Eye (tissue), 1 donor: Measurements from ENCODE around the gene NPPC.

Experiments used
- DNase-seq: peaks from one replicate; pipeline ENCODE4 v3.0.0-alpha.2; 2015

Gene NPPC

DNA sequence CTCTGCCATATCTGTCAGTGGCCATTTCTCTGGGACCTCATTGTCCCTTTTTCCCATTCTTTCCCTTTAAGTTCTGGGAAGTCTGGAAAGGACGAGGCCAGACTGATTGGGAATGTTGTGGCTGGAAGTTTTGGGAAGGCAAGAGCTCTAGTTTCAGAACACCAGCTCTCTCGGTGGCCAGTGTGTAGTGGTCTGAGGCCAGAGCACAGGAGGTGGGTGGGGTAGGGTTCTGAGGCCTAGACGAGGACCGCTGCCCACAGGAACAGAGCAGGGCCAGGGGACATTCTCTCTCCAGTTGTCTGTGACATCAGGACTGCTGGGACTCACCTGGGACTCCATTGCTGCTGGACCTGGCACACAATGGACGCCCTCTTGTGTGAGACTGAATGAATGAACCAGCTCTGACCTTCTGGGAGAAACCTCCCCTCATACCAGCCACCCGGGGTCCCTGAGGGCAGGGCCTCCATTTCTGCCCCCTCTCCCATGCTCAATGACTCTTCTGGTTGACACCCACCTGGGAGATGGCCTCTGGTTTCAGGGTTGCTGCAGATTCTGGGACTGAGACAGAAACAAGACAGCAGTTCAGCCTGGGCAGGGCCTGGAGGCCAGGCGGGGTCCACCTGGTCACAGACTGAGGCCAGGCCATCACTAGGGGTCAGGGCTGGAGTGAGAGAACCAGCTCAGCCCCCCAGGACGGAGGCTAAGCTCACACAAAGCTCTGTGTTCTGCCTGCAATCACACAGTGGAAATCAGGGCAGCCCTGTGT lies 8.4 kb upstream of the NPPC start:
- no peak for DNase-seq

DNA sequence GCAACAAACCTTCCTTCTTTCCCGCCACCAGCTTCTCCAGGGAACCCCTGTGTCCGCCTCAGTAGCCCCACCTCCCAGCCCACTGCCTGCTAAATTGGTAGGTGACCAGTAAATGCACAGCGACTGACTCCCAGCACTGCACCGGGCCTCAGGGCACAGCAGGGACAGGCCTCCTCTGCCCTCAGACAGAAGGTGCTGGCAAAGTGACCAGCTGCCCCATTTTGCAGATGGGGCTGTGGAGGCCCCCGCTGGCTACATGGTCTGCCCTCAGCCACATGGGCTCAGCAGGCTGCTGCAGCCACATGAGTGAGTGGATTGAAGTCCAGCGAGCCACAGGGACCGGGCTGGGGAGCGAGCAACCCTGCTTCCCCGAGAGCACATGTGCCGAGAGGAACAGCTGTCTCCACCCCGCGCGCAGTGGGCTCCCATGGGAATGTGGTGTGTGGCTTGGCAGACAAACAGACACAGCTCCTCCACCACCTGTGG lies 7.8 kb upstream of the NPPC start:
- peak; percentile 40 for DNase-seq

DNA sequence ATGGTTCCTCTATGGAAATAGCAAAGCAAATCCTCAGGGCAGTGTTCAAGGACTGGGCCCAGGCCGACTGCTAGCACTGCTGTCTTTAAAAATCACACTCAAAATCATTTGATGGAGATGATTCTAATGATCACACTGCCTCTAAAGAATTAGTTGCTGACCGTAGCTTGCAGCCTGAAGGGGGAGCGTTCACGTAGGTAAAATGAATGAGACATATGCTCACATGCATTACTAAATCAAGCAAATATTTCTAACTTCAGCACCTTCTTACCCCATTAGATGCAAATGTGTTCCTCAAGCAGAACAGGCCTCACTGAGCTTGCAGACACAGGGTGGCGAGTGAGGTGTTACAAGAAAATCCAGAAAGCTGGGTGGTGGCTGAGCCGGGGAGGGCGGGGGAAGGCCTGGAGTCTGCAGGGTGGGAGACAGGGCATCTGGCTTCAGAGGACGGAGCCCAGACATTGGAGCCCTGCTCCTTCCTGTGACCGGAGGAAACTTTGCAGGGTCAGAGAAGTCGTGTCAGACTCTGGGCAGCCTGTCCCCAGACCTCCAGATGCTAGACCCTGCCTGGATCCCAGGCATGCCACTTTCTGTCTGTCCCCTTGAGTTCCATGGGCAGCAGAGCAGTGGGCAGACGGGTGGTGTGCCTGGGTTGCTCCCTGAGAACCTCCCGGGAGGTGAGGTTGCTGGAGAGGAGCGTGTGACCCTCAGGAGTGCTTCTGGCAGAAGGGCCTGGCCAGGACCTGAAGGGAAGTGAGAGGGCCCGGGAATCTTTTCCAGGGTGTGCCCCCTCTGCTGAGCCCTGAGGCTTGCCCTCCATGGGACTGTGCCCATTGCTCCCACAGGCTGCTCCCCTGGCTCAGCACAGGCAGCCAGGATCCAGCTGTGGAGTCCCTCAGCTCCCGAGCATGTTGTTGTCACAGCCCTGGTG lies 7.1 kb upstream of the NPPC start:
- peak; percentile 6 for DNase-seq

DNA sequence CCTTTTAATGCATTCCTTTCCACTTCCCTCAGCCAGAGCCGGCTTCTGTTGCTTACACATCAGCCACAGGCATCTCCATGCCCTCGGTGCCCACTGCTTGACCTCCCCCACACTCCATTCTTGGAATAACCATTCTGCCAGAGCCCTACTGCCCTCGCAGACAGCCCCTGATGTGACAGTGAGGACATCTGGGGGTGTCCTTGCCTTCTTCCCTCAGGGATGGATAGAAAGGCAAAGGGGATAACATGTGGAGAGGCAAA lies 6.4 kb upstream of the NPPC start:
- DNase-seq = no peak

DNA sequence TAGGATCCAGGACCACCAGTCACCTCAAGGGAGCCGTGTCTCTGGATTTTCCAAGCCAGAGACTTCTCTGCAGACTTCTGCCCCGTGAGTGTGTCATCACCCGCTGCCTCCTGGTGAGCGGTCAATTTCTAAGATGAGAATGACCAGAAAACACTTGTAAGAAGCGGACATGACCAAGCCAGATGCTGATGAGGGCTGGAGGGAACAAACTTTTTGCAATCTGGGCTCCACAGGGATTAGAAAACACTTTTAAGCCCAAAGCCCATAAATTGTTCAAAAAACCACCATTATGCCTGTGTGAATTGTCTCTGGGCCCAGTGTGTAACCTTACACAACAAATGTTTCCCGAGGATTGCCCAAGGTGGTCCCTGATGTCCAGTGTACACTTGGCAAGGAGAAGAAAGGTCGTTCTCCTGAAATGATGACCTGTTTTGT lies 5.3 kb upstream of the NPPC start:
- no peak for DNase-seq

DNA sequence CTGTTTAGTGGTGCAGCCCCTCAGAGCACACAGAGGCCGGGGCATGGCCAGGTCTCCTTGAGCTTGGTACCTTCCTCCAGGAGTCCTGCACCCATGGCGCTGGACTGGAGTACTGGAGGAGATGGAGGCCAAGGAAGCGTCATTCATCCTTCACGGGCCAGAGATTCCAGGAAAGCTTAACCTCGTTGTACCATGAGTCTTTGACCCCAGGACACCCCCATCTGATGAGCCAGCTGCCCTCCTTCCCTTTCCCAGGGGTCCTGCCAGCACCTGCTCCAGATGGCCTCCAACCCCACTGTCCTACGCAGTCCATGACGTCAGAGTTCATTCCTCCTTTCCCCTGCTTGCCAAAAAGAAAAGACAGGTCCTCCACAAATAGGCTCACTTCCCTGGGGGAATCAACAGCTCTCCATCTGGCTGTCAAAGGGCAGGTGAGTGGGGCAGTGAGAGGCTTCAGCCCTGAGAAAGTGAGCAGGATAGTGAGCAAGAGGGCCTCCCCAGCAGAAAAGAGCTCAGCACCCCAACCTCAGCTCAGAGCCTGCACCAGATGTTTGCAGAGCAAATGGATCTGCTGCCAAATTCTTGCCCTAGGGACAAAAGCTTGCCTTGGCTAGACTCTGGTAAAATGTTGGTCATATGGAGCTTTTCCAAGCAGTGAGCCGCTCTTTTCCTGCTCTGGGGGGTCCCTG lies 4.5 kb upstream of the NPPC start:
- DNase-seq = peak; percentile 14

DNA sequence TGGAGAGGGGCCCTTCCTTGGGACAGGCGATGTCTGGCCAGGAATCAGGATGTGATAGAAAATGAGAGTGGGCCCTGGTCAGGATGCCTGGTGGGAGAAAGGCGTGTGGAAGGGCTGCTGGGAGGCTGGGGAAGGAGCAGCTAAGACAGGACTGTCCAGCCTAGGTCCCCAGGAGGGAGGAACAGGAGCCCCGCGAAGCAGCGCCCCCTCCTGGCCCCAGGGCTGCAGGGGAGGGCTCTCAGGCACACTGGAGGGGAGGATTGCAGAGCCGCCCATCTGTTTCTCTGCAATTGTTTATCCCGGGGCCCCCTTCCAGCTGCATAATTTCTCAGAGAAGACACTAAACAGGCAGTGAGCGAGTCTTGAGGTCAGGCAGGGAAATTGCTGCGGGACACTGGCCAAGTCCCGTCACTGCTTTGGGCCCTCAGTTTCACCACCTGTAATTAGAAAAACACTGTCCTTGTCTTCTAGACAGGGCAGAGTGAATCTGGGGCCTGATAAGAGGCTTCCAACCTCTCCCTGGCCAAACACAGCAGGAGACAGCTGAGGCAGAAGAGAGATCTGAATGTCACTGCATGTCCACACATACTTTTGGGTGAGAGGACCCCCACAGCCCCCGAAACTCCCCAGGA lies 3.9 kb upstream of the NPPC start:
- DNase-seq = peak; percentile 38

DNA sequence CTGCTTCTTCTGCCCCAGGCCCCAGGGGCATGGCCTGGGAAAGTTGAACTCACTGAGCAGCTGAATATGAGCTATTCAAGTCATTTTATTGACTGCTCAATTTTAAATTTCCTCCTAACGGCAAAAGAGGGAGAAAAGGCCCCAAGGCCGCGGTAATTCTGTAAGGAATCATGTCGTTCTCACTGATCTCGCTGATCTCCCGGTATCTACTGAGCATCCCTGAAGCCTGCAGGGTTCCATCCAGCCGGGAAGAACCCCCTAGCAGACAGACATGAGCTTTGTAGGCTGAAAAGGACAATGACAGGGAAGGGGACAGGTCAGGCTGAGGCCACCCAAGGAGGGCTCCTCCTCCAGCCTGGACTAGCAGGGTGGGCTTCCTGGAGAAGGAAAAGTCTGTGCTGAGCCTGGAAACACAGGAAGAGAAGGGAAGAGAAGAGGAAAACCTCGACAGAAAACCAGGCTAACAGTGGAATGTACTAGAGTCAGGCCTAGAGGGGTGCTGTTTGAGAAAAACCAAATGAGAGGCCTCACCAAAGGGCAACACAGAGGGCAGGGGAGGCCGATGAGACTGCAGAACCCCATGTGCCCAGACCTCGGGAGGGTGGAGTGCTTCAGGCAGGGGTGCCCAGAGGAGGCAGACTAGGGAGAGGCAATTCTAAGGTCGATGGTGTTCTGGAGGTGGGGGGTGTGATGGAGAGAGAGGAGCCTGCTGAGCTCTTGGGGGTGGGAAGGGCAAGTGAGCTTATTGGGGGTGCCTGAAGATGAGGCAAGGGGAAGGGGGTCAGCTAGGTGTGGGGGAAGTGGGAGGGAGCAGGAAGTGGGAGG lies 2.9 kb upstream of the NPPC start:
- peak; percentile 12 for DNase-seq

DNA sequence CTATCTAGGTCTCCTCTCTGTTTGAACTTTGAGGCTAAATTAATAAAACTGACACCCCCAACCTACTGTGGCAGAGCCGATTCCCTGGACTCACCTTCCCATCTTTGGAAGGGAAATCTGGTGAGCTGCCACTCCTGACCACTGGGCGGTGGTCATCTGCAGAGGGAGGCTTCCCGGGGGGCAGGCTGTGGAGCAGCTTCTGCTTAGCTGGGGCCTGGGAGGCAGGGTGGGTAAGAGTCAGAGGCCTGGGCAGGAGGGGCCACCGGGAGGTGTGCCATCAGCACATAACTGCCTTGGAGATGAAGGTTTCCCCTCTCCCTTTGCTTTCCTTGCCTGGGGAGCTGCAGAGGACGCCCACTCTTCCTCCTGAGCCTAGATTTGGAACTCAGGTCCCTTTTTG lies 2.3 kb upstream of the NPPC start:
- no peak for DNase-seq

DNA sequence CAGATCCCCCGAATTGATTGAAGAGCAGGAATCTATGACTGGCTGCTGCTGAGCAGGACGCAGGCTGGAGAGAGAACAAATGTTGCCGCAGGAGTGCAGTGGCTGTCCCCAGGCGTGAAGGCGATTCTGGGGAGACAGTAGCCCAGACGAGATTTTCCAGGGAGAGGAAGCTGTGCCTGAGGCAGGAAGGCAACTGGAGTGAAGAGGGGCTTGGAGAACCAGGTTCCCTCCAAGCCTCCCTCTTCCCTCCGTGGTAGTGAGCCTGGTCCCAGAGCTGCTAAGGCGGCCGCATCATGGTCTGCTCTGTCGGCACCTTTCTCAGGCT lies 1.3 kb upstream of the NPPC start:
- no peak for DNase-seq

DNA sequence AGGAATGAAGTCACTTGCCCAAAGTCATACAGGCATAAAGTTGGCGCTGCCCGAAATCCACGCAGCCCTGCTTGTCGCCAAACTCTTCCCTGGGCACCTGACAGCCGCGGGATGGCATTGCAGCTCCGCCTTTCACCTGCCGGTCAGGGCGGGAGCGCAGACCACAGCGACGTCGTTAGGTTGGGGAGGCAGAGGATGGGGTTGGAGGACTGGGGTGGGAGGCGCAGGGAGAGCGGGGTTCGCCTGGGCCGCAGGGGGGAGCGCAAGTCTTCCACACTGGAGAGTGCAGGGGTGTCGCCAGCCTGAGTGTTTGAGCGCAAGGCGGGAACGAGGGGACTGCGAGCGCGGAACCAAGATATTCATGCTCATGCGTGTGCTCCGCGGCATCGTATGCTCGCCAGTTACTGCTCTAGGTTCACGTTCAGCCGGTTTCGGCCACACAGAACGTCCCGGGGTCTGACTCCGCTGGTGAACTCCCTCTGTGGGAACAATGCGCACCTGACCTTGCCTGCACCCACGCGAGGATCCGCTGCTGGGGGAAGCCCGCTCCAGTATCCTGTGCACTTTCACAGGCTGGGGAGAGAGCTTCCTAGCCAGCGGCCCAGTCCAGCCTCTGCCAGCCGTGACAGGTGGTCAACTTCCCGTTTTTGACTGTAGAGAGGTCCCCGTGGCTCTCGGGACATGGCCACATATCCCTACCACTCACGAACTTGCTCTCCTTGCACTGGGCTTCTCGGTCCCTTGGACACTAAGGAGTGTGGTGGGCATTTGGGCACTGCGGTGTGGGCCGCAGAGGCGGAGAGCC lies 767 bp upstream of the NPPC start:
- DNase-seq = no peak

DNA sequence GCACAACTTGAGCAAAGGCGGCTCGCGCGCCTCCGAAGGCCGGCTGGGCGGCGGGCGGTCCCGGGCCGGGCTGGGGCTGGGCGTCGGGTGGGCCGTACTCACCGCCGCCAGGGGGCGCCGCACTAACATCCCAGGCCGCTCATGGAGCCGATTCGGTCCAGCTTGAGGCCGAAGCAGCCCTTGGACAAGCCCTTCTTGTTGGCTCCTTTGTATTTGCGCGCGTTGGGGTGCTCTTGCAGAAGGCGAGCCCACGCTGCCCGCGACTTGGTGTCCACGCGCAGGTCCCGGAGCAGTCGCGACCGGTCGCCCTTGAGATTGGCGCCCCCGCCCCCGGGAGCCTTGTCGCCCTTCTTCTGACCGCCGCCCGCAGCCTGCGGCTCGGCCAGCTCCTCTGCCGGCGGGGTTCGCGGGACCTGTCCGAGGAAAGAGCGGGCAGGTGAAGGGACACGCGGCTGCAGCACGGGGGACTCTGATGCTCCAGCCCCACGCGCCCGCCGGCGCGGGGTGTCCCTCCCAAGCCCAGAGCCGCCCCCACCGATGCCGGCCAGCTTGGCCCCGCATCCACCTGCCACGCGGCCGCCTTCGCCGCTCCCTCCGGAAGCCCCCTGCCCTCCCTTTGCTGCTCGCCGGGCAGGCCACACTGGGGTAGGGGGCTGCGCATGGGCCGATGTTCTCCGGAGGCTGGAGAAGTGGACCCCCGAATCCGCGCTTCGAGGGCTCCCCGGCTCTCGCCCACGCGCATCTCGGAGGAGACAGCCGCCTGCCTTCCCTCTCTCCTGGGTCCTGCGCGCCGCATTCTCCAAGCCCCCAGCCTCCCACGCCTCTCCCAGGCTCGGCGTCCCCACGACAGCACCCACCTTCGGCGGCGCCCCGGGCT lies 655 bp downstream of the NPPC start:
- DNase-seq = peak; percentile 95

DNA sequence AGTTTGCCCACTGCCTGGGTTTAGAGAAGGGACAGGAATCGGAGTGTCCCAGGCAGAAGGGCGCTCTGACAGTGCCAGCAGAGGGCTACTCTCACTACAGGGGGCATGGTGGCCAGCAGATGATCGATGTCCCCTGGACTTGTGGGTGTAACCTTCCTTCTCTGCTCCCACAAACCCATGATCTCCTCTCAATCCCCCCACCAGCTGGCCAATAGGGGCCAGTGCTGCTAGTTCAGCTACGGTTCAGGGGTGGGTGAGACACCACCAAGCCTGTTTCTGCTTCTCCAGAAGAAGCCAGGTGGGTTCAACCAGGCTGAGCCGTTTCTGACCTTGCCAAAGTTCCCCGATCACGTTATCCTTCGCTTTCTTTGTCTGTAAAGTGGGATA lies 1.3 kb downstream of the NPPC start:
- no peak for DNase-seq

DNA sequence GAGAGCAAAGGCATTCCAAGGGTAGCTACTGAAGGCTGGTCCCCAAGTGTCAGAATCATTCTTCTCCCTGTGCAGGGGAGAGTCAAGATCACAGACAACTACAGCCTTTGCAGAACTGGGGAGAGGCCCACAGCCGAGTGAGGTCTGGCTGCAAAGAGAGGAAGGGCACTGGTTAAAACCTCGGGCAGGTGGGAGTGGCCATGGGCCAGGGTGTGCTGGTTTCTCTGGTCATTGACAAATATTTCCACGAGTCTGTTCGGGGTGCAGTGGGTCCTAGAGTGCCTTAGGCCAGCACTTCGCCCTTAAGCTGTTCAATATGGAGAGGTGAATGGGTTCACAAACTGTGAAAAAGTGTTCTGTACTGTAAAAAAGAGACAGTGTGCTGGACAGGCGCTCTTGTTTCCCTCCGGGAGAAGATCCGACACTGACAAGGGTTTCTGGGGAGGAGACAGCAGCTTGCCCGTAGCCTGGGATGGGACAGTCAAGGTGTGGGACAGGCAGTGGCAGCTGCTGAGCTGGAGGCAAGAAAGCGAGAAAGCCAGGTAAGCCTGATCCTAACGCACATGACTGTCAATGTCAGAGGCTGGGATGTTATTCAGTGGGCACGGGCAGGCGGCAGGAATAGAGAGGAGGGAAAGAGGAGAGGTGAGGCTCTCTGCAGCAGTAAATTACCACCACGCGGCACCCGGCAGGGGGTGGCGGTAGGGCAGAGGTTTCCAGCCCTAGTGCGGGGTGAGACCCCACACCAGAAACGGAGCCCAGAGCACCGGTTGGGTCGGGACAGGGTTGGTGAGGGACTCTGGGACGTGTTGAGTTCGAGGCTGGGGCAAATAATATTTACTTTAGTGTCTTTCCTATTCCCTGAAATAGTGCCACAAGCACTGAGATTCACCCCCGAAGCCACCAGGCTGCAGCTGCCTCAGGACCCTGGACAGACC lies 2.0 kb downstream of the NPPC start:
- no peak for DNase-seq

DNA sequence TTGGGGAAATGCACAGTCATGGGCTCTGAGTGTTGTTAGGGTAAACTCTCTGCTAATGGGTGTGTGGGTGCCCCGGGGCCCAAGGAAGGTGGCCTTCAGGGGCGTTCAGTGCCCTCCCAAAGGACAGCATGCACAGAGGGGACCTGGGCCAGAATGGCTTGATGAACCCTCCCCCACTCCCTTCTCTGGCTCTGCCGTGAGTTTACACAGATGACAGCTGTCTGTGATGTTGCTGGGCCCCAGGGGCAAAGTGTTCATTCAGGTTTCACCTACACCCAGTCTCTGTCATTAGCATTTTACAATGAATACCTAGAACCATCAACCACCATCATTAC lies 3.2 kb downstream of the NPPC start:
- no peak for DNase-seq

DNA sequence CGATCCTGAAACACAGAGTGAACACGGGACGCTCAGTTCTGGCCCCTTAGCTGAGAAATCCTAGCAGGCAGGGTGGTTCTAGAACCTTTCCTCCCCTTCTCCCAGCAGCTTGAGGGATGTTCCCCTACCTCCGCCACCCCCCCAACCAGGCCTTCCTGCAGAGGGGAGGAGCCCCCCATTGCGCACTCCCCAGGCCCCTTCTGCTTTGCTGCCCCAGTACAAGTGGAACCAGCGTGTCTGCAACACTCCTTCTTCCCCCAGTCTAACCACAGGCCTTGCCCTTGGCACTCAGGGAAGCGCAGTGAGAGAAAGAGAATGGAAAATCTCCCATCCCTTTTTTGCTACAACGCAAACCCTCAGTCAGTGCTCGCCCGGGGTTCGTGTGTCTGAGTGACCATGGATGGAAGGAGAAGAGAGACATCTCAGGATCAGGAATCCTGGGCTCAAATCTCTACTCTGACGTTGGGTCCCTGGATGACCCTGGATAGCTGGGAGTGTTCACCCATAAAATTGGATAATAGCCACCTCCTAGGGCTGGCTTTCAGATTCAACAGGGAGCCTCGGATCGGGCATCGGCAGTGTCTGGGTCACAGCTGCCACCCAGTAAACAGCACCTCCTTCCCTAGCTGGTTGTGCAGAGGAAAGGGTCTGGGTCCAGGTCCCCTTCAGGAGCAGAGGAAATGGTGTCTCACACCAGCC lies 3.7 kb downstream of the NPPC start:
- peak; percentile 60 for DNase-seq

DNA sequence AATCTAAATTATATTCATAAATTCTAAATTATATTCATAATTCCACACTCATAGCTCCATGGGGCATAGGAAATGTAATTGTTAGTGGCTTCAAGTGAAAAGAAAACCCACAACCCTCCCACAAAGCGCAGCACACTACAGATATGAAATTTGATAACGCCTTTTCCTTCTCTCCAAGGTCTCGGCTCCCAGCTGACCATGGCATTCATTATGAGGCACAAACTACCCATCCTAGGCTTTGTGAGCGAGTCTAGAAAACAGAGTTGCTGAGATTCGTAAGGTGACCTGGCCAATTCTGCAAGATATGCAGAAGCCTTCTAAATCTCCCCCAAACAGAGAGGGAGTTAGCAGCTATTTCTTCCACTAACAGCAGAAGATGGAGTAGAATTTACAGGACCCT lies 5.4 kb downstream of the NPPC start:
- DNase-seq = no peak

DNA sequence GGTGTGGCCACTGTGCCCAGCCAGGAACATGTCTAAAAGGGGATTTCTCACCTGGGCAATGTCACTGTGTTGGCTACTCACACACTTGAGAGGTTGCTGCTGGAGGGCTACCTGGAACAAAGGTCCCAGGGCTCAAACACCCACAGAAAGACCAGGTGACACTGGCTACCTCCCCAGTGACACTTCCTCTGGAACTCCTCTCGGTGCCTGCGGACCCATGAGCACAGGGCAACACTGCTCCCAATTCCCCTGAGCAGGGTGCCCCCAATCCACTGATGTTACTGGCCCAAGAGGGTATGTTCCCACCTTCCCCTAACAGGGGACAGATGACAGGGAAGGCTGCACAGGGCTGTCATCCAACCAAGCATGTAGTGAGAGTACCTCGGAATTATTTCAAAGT lies 5.8 kb downstream of the NPPC start:
- no peak for DNase-seq
